PC-9 (cell line): Measurements from ENCODE around the gene SLC22A1.

ENCODE experiments used
- CTCF ChIP-seq: fragments of 200-600 bp; sonication (generic); conservative IDR thresholded peaks from 2 replicates; pipeline ENCODE4 v1.6.1; 2017; ENCODE audit warnings: mixed run types, antibody characterized with exemption, mild to moderate bottlenecking, moderate library complexity
- EZH2 ChIP-seq: fragments of 200-600 bp; sonication (generic); IDR thresholded peaks from 2 replicates; pipeline ENCODE4 v1.8.0; 2017; ENCODE audit warnings: antibody characterized with exemption, low read depth

- TF ChIP-seq CTCF (no peak), EZH2 (no peak)
Observed at GRCh38 chr6:160092602-160093001, 29.0 kb upstream of the SLC22A1 start.
